ENCODE data around the gene TBC1D10B. TPM values are rescaled to one million over a fixed set of nuclear protein-coding genes. Genes with fewer than 3 reads are reported as not detected.

The TBC1D10B gene
- total RNA-seq, 2 experiments from 2014 or later, result 12.7 to 14.7 TPM

DNA sequence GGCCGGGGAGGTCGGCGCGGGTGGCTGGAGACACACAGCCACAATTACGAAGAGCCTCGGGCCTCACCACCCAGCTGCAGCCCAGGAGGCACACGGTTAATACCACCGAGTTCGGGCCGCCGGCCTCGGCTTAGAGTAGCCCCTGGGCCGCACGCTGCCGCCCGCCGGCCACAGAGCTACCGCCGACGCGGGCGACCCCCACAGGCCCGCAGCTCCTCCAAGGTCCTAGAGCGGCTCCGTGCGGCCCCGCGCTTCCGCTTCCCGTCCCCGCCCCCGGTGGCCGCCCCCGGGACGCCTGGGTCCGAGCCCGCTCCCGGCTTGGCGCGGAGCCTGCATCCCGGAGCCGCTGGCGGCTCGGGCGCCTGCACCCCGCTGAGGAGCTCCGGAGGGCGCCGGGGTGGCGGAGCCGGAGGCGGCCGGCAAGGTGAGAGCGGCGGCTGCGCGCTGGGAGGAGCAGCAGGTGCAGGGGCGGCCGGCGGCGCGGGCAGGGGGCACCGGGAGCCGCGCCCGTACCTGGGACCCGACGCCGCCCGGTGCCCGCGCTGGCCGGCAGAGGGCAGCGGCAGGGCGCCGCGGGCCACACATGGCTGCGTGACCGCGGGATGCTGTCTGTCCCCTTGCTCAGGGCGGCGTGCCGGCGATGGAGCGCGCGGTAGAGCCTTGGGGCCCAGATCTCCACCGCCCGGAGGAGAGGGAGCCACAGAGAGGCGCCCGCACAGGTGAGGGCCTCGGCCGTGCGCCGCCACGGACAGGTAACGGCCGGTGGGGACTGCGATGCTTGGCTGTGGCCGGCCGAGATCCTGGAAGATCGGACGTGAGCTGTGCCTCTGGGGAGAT lies 25.1 kb upstream of the TBC1D10B start, which contains the start of gene ZNF48:
Gene ZNF48 (plus strand): TSS at position 266 of the 837 bp plus-strand sequence. CDS start 375 bp downstream, at position 641.
- peak within 1 kb of the TSS; percentile 34 to 56 for H3K27ac ChIP-seq (ENCODE audit: low read depth in 1 of 2, low read length in 2 of 2)
- peaks cover 19% of the 10 kb centered on the region for H3K36me3 ChIP-seq (ENCODE audit: insufficient read depth, low read length)
- H3K9me3 ChIP-seq (ENCODE audit: control insufficient read depth in 1 of 2, insufficient read depth in 1 of 2, low read length in 2 of 2), result no peaks in the 10 kb centered on the region
- peak; percentile 64 for ATAC-seq (ENCODE audit: poor library complexity)
- H3K27me3 ChIP-seq (ENCODE audit: control insufficient read depth in 1 of 2, insufficient read depth in 2 of 2, low read length in 2 of 2), result no peaks in the 10 kb centered on the region
- CTCF ChIA-PET, result interaction anchor here (0.7 to 2.6 kb wide), 7 partner anchors 9 to 25 kb away, joined by 3 to 18 read pairs (median 5); partner anchors contain the start of genes SEPTIN1, TBC1D10B and ZNF771
- peaks cover 42% of the 10 kb centered on the region for H3K4me1 Mint-ChIP-seq (ENCODE audit: low read depth)
- peaks cover 46% of the 10 kb centered on the region for H3K4me1 ChIP-seq (ENCODE audit: insufficient read depth, low read length)
- H3K4me3 Mint-ChIP-seq, result peak within 1 kb of the TSS; percentile 90
- no peaks in the 10 kb centered on the region for H3K27me3 Mint-ChIP-seq
- H3K27ac Mint-ChIP-seq, result peak within 1 kb of the TSS; percentile 57
- POLR2A ChIA-PET, result interaction anchor here (0.6 to 9.0 kb wide), 11 partner anchors 9 to 342 kb away, joined by 3 to 147 read pairs (median 5); partner anchors contain the start of genes SEPTIN1, TBC1D10B and ZNF771
- TF ChIP-seq, protein P1, sequence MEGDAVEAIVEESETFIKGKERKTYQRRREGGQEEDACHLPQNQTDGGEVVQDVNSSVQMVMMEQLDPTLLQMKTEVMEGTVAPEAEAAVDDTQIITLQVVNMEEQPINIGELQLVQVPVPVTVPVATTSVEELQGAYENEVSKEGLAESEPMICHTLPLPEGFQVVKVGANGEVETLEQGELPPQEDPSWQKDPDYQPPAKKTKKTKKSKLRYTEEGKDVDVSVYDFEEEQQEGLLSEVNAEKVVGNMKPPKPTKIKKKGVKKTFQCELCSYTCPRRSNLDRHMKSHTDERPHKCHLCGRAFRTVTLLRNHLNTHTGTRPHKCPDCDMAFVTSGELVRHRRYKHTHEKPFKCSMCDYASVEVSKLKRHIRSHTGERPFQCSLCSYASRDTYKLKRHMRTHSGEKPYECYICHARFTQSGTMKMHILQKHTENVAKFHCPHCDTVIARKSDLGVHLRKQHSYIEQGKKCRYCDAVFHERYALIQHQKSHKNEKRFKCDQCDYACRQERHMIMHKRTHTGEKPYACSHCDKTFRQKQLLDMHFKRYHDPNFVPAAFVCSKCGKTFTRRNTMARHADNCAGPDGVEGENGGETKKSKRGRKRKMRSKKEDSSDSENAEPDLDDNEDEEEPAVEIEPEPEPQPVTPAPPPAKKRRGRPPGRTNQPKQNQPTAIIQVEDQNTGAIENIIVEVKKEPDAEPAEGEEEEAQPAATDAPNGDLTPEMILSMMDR (IDR thresholded peaks at IDR 0.05), result no peak
- H3K9me3 Mint-ChIP-seq, result no peaks in the 10 kb centered on the region
- H3K4me3 ChIP-seq (ENCODE audit: low read length), result peak within 1 kb of the TSS; percentile 86
- H3K36me3 Mint-ChIP-seq (ENCODE audit: low read depth), result peaks cover 13% of the 10 kb centered on the region
- peak in 11 of 14 experiments; percentile 45 to 80 (median 56) for DNase-seq
- intact Hi-C loops (cut with DNase I, micrococcal nuclease), result loop anchor here in 1 of 2 experiments (1.0 kb wide), 1 partner anchor 12 kb away; no protein-coding TSS in a partner anchor

DNA sequence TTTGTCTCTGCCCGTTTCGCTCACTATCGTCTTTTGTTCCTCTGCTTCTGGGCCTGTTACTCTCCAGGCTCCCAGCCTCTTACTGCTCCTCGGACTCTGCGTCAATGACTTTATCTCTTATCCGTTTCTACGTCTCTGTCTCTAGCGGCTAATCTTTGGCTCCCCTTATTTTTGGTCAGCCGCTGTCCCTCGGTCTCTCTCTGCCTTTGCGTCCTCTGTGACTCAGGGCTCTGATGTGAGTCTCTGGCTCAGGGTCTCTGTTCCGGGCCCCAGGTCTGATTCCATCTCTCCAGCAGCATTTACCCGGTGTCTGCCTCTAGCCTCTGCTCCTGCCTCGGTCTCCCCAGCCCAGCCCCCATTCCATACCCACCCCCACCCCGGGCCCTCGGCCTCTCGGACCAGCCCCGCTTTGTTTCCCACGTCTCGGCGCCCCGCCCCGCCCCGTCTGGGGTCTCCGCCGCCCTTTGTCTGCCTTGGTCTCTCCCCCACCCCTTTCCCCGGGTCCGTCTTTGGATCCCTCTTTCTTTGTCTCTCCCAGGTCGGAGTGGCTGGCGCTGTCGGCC lies 24.4 kb upstream of the TBC1D10B start:
- ATAC-seq (ENCODE audit: poor library complexity) (no peak), DNase-seq (no peak)
- Histone ChIP-seq H3K27ac (ENCODE audit: low read depth in 1 of 2, low read length in 2 of 2) (peak overlapping the region; percentile 34 to 56), H3K4me3 (ENCODE audit: low read length) (peak overlapping the region; percentile 86), H3K36me3 (ENCODE audit: insufficient read depth, low read length) (peaks cover 19% of the 10 kb centered on the region), H3K4me1 (ENCODE audit: insufficient read depth, low read length) (peaks cover 39% of the 10 kb centered on the region), H3K27me3 (ENCODE audit: control insufficient read depth in 1 of 2, insufficient read depth in 2 of 2, low read length in 2 of 2) (no peaks in the 10 kb centered on the region), H3K9me3 (ENCODE audit: control insufficient read depth in 1 of 2, insufficient read depth in 1 of 2, low read length in 2 of 2) (no peaks in the 10 kb centered on the region)
- Mint-ChIP-seq H3K27me3 (no peaks in the 10 kb centered on the region), H3K4me1 (ENCODE audit: low read depth) (peaks cover 35% of the 10 kb centered on the region), H3K27ac (peak overlapping the region; percentile 57), H3K9me3 (no peaks in the 10 kb centered on the region), H3K36me3 (ENCODE audit: low read depth) (peaks cover 9% of the 10 kb centered on the region), H3K4me3 (peak overlapping the region; percentile 90)
- ChIA-PET POLR2A (interaction anchor here (0.6 to 9.0 kb wide), 8 partner anchors 13 to 341 kb away, joined by 3 to 147 read pairs (median 10); partner anchors contain the start of genes SEPTIN1, TBC1D10B and ZNF771), CTCF (interaction anchor here (0.7 to 2.6 kb wide), 6 partner anchors 8 to 24 kb away, joined by 3 to 18 read pairs (median 6); partner anchors contain the start of genes SEPTIN1, TBC1D10B and ZNF771)
- TF ChIP-seq, protein P1 (IDR thresholded peaks at IDR 0.05), result no peak
- intact Hi-C loops (cut with DNase I, micrococcal nuclease), result loop anchor here in 1 of 2 experiments (1.0 kb wide), 1 partner anchor 11 kb away; no protein-coding TSS in a partner anchor

DNA sequence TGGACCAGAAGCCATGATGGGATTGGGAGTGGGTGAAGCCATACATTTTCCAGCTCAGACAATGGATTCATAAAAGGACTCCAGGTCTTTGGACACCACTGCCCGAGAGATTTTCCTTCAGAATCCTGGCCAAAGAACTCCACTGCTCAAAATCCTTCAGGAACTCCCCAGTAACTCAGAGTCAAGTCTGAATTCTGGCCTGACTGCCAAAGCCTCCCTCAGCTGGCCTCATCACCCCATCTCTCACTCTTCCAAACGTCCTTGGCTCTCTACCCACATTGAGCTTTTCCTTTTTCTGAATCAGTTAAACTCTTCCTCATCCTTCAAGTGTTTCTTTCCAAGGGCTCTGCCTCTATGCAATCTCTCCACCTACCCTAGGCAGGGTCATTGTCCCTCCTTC lies 13.2 kb upstream of the TBC1D10B start:
- CTCF ChIA-PET, result interaction anchor here (1.2 to 3.4 kb wide), 2 partner anchors 15 to 26 kb away, joined by 3 to 20 read pairs; no protein-coding TSS in a partner anchor
- peak overlapping the region; percentile 99 for H3K4me3 Mint-ChIP-seq
- peaks cover 29% of the 10 kb centered on the region for H3K36me3 Mint-ChIP-seq (ENCODE audit: low read depth)
- H3K36me3 ChIP-seq (ENCODE audit: insufficient read depth, low read length), result peaks cover 15% of the 10 kb centered on the region
- intact Hi-C loops (cut with DNase I, micrococcal nuclease), result loop anchor here in 1 of 2 experiments (1.0 kb wide), 2 partner anchors 12 to 46 kb away; partner anchors contain the start of gene ZNF48
- no peaks in the 10 kb centered on the region for H3K9me3 Mint-ChIP-seq
- H3K4me1 ChIP-seq (ENCODE audit: insufficient read depth, low read length), result peaks cover 60% of the 10 kb centered on the region
- peak overlapping the region; percentile 81 for H3K4me3 ChIP-seq (ENCODE audit: low read length)
- no peaks in the 10 kb centered on the region for H3K27me3 Mint-ChIP-seq
- TF ChIP-seq, protein P1 (IDR thresholded peaks at IDR 0.05), result no peak
- POLR2A ChIA-PET, result interaction anchor here (1.0 to 7.3 kb wide), 17 partner anchors 13 to 576 kb away, joined by 3 to 153 read pairs (median 7); partner anchors contain the start of genes ALDOA, CORO1A, DCTPP1 and FBRS
- peak overlapping the region; percentile 100 for H3K27ac Mint-ChIP-seq
- ATAC-seq (ENCODE audit: poor library complexity) (no peak), DNase-seq (no peak)
- peak overlapping the region; percentile 65 to 100 for H3K27ac ChIP-seq (ENCODE audit: low read depth in 1 of 2, low read length in 2 of 2)
- no peaks in the 10 kb centered on the region for H3K27me3 ChIP-seq (ENCODE audit: control insufficient read depth in 1 of 2, insufficient read depth in 2 of 2, low read length in 2 of 2)
- H3K4me1 Mint-ChIP-seq (ENCODE audit: low read depth), result peaks cover 48% of the 10 kb centered on the region
- H3K9me3 ChIP-seq (ENCODE audit: control insufficient read depth in 1 of 2, insufficient read depth in 1 of 2, low read length in 2 of 2), result no peaks in the 10 kb centered on the region

All from CD4-positive, alpha-beta T cell (primary cell).